GM12801 (cell line): Measurements from ENCODE around the gene CD53.

ENCODE experiments used
- TF ChIP-seq, protein P1 (sequence below): IDR thresholded peaks from one replicate; pipeline ENCODE4 v1.5.1; 2011; ENCODE audit warnings: control low read depth; ENCODE audit not compliant: insufficient read length; ENCODE audit errors: extremely low read depth

CD53 gene

DNA sequence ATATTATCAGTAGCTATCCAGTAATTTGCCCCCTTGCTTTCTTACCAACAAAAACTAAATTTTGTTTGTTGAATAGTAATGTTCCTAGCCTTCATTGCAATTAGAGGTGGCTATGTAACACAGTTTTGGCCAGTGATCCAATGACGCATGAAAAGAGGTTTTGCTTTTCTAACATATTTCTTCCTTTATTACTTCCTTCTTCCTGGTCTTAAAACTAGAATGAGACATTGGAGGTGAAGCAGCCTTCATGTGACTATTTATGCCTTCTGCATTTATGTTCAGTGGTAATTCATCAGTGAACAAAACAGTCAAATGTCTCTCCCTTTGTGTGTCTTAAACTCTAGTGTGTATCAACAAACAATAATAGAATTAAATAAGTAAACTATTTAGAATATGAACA, 55.2 kb downstream of the CD53 start:
- TF ChIP-seq, protein P1, sequence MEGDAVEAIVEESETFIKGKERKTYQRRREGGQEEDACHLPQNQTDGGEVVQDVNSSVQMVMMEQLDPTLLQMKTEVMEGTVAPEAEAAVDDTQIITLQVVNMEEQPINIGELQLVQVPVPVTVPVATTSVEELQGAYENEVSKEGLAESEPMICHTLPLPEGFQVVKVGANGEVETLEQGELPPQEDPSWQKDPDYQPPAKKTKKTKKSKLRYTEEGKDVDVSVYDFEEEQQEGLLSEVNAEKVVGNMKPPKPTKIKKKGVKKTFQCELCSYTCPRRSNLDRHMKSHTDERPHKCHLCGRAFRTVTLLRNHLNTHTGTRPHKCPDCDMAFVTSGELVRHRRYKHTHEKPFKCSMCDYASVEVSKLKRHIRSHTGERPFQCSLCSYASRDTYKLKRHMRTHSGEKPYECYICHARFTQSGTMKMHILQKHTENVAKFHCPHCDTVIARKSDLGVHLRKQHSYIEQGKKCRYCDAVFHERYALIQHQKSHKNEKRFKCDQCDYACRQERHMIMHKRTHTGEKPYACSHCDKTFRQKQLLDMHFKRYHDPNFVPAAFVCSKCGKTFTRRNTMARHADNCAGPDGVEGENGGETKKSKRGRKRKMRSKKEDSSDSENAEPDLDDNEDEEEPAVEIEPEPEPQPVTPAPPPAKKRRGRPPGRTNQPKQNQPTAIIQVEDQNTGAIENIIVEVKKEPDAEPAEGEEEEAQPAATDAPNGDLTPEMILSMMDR = no peak

DNA sequence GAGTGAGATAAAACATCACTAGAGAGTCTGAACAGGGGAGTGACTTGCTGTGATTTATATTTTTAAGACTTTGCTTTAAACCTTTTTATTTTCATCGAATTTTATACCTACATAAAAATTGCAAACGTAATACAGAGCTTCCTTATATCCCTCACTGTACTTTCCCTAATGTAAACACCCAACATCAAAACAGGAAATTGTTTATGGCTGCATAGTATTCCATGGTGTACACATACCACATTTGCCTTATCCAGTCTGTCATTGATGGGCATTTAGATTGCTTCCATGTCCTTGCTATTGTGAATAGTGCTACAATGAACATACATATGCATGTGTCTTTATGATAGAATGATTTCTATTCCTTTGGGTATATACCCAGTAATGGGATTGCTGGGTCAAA, 56.0 kb downstream of the CD53 start:
- TF ChIP-seq, protein P1 = no peak

DNA sequence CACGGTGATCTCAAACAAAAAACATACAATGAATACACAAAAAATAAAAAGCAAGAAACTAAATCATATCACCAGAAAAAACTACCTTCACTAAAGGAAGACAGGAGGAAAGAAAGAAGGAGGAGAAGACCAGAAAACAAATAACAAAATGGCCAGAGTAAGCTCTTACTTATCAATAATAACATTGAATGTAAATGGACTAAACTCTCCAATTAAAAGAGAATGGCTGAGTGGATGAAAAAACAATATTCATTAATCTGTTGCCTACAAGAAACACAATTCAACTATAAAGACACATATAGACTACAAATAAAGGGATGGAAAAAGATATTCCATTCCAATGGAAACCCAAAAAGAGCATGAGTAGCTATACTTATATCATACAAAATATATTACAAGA, 63.6 kb downstream of the CD53 start:
- TF ChIP-seq, protein P1 = no peak

DNA sequence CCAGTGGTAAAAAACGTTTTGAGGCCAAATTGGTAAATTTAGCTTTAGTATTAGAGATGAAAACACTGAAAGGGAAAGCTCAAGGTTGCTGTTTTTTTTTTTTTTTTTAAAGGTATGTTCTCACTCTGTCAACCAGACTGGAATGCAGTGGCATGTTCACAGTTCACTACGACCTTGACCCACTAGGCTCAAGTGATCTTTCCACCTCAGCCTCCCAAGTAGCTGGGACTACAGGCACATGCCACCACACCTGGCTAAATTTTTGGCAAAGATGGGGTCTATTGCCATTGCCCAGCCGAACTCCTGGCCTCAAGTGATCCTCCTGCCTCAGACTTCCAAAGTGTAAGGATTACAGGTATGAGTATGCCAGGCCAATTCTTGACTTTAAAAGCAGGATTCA, 71.9 kb downstream of the CD53 start:
- TF ChIP-seq, protein P1 = no peak

DNA sequence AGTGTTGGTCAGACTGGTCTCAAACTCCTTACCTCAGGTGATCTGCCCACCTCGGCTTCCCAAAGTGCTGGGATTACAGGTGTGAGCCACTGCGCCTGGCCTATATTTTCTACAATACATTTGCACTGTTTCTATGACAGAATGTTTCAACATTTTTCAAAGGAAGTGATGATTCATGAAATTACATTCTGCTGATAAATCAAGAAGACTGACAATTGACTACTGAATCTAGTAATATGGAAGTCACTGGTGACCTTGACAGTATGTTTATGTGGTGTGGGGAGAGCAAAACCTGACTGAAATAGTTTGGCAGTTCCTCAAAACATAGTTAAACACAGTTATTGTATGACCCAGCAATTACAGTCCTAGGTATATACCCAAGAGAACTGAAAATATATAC, 72.7 kb downstream of the CD53 start:
- TF ChIP-seq, protein P1 = no peak

DNA sequence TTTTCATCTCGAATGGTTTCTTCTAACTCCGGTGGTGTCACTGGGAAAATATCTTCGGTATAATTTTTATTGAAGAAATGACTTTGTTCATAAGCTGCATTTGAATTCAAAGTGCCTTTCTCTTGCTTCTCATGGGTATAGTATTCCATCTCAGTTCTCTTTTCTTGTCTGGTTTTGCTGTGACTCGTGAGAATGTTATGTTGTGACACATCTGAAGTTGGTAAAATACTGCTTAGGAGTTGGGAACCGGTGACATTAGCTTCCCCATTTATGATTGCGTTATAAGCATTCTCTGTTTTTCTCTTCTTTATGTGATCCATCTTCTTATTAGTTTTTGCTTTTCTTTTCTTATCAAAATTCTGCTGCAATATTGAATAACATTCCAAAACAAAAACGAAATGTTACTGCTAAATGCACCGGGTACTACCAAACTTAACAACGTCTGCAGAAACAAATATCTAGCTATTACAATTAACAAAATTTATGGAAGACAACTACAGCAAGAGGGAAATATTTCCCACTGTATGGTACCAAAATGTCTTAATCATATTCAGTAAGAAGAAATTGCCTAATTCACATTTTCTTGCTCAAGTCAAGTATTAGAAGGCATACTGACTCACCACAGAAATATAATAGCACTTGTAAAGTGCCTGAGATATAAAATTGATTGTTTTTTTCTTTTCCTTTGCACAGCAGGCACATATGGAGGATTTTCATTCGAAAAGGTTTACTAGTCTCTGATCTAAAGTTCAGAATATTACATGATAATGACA, 75.3 kb downstream of the CD53 start:
- TF ChIP-seq, protein P1 = no peak
